SK-N-SH (cell line): Measurements from ENCODE around the gene VANGL2. TPM values are rescaled to one million over a fixed set of nuclear protein-coding genes. Genes with fewer than 3 reads are reported as not detected.

ENCODE experiments used
- CTCF ChIA-PET: fragments of 300-600, 350-600 bp; formaldehyde crosslinking; extraction: SDS; loops from one replicate; lab custom pipeline; 2021; lab: Yijun Ruan, JAX
- POLR2A ChIA-PET: fragments of 350-600 bp; sonication (Branson Sonifier 250); formaldehyde crosslinking; extraction: SDS; loops from one replicate; lab custom pipeline; 2020; ENCODE audit warnings: antibody characterized with exemption, inconsistent platforms; lab: Yijun Ruan, JAX
- DNase-seq: peaks from one replicate; pipeline ENCODE4 v3.0.0; 2012
- H2AFZ ChIP-seq: fragments of 200-600 bp; sonication (generic); 2 replicates; pipeline ENCODE4 v1.8.1; 2016; ENCODE audit warnings: antibody characterized with exemption, mild to moderate bottlenecking, low read depth
- H3F3A ChIP-seq: fragments of 200-600 bp; sonication (generic); replicated peaks from 2 replicates; pipeline ENCODE3; 2016; ENCODE audit warnings: antibody characterized with exemption, mild to moderate bottlenecking; ENCODE audit not compliant: insufficient read depth
- H3K27ac ChIP-seq, 2 experiments: fragments of 200-500 bp in 1 of 2; fragments of 200-600 bp in 1 of 2; sonication (Bioruptor generic) in 1 of 2; sonication (generic), shearing (Covaris generic) in 1 of 2; 2 replicates each; pipeline versions ENCODE4 v1.5.1 to v1.6.1; 2014 to 2016; ENCODE audit warnings: low read depth in 2 of 2, inconsistent platforms in 1 of 2, low read length in 1 of 2, mild to moderate bottlenecking in 1 of 2, mixed read lengths in 1 of 2
- H3K27me3 ChIP-seq: fragments of 200-600 bp; sonication (generic), shearing (Covaris generic); 2 replicates; pipeline ENCODE4 v1.6.1; 2016; ENCODE audit warnings: mixed run types; ENCODE audit not compliant: insufficient read depth
- H3K36me3 ChIP-seq, 2 experiments: fragments of 200-500 bp in 1 of 2; fragments of 200-600 bp in 1 of 2; sonication (Bioruptor generic) in 1 of 2; sonication (generic) in 1 of 2; replicated peaks in 1 of 2; 2 replicates each; pipeline versions ENCODE3 to v1.5.1; 2014 to 2016; ENCODE audit warnings: low read length in 1 of 2, mild to moderate bottlenecking in 1 of 2; ENCODE audit not compliant: insufficient read depth in 2 of 2, control insufficient read depth in 1 of 2
- H3K4me1 ChIP-seq, 2 experiments: fragments of 200-500 bp in 1 of 2; fragments of 200-600 bp in 1 of 2; sonication (Bioruptor generic) in 1 of 2; sonication (generic), shearing (Covaris generic) in 1 of 2; 2 replicates each; pipeline versions ENCODE4 v1.5.1 to v1.6.1; 2014 to 2016; ENCODE audit warnings: low read depth in 1 of 2, low read length in 1 of 2, mixed run types in 1 of 2; ENCODE audit not compliant: insufficient read depth in 2 of 2, control insufficient read depth in 1 of 2
- H3K4me2 ChIP-seq: fragments of 200-600 bp; sonication (generic), shearing (Covaris generic); 2 replicates; pipeline ENCODE4 v1.6.1; 2017; ENCODE audit warnings: mixed run types
- H3K4me3 ChIP-seq, 2 experiments: fragments of 200-500 bp in 1 of 2; fragments of 200-600 bp in 1 of 2; sonication (Bioruptor generic) in 1 of 2; sonication (generic), shearing (Covaris generic) in 1 of 2; 2 replicates each; pipeline versions ENCODE4 v1.5.1 to v1.8.1; 2014 to 2016; ENCODE audit warnings: low read depth in 2 of 2, inconsistent platforms in 1 of 2, low read length in 1 of 2, mild to moderate bottlenecking in 1 of 2, mixed read lengths in 1 of 2, moderate library complexity in 1 of 2
- H3K79me2 ChIP-seq: fragments of 200-600 bp; sonication (generic); 2 replicates; pipeline ENCODE4 v1.8.1; 2017; ENCODE audit warnings: mild to moderate bottlenecking; ENCODE audit not compliant: insufficient read depth
- H3K9ac ChIP-seq: fragments of 200-600 bp; sonication (generic); 2 replicates; pipeline ENCODE4 v1.6.1; 2017; ENCODE audit warnings: mixed run types
- H3K9me2 ChIP-seq: fragments of 200-600 bp; sonication (generic); 2 replicates; pipeline ENCODE4 v1.6.1; 2017; ENCODE audit warnings: mixed run types
- H3K9me3 ChIP-seq: fragments of 200-600 bp; sonication (generic); 2 replicates; pipeline ENCODE4 v1.6.1; 2017; ENCODE audit warnings: mixed run types, mild to moderate bottlenecking, moderate library complexity
- H4K20me1 ChIP-seq: fragments of 200-600 bp; sonication (generic); 2 replicates; pipeline ENCODE4 v1.6.1; 2017; ENCODE audit warnings: mild to moderate bottlenecking, mixed run types; ENCODE audit not compliant: insufficient read depth
- ELF1 ChIP-seq: IDR thresholded peaks from 2 replicates; pipeline ENCODE4 v1.4.0; 2012
- FOSL2 ChIP-seq: IDR thresholded peaks from 2 replicates; pipeline ENCODE4 v1.4.0; 2012; ENCODE audit warnings: low read depth, mild to moderate bottlenecking, moderate library complexity, borderline replicate concordance
- FOXJ3 ChIP-seq: sonication (generic); formaldehyde crosslinking; IDR thresholded peaks from 2 replicates; pipeline ENCODE4 v1.5.1; 2020; ENCODE audit warnings: mild to moderate bottlenecking, missing genetic modification reagents
- GATA2 ChIP-seq: sonication (generic); formaldehyde crosslinking; IDR thresholded peaks from 2 replicates; pipeline ENCODE4 v1.5.0; 2020; ENCODE audit warnings: mild to moderate bottlenecking, missing genetic modification reagents
- MXI1 ChIP-seq: IDR thresholded peaks from 2 replicates; pipeline ENCODE4 v1.6.1; 2012; ENCODE audit warnings: mild to moderate bottlenecking, low read depth, low read length, improper control_type of control experiment
- PBX3 ChIP-seq: IDR thresholded peaks from 2 replicates; pipeline ENCODE4; 2012
- POLR2AphosphoS5 ChIP-seq: IDR thresholded peaks from 2 replicates; pipeline ENCODE4 v1.6.1; 2012; ENCODE audit warnings: low read depth, low read length
- RAD21 ChIP-seq: IDR thresholded peaks from 2 replicates; pipeline ENCODE4 v1.6.1; 2012; ENCODE audit warnings: mild to moderate bottlenecking, low read length
- RFX5 ChIP-seq: IDR thresholded peaks from 2 replicates; pipeline ENCODE4 v1.6.1; 2012; ENCODE audit warnings: mild to moderate bottlenecking, improper control_type of control experiment, low read length
- USF2 ChIP-seq: fragments of 150-350 bp; IDR thresholded peaks from 2 replicates; pipeline ENCODE4 v1.6.1; 2017; ENCODE audit warnings: antibody characterized with exemption, low read length, low read depth, borderline replicate concordance
- YY1 ChIP-seq: IDR thresholded peaks from 2 replicates; pipeline ENCODE4 v1.4.0; 2012; ENCODE audit warnings: low read depth, mild to moderate bottlenecking
- WGBS: methylation state at CpG from one replicate; pipeline ENCODE4 v1.1.6; 2017; ENCODE audit warnings: low lambda C conversion rate; 5-methylcytosine and 5-hydroxymethylcytosine counted together
- polyA plus RNA-seq, 3 experiments: library from polyadenylated mRNA; depleted of rRNA; stranded (reverse); fragments of >200 nt; gene quantifications; 2 replicates each; pipeline ENCODE4 v1.2.3, GENCODE V29; 2012
- TF ChIP-seq, protein P1 (sequence below): IDR thresholded peaks from 2 replicates; pipeline ENCODE4 v1.4.0; 2012; ENCODE audit warnings: low read depth

VANGL2 gene
- polyA plus RNA-seq, 1 of the 3 experiments (the other 2 are of a cell fraction): 13.4 TPM

DNA sequence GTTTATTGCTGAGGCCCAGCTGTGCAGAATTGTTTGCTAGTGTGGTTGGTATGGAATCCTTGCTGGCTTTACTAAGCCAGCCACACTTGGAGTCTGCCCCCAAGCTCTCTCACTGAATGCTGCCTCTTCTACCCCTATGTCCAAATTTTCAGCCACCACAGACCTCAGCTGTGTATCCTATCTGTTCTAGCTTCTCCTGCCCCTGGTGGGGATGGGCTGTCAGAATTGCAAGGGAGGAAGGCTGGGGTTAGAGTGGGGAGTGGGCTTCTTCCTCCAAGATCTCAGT lies 29.1 kb upstream of the VANGL2 start:
- DNase-seq: no peak
- H3K9ac ChIP-seq: no peak overlapping the region
- H3K4me3 ChIP-seq: no peak overlapping the region
- CTCF ChIA-PET: interaction anchor here (1.2 to 8.4 kb wide), 5 partner anchors 9 to 286 kb away, joined by 4 to 100 read pairs (median 6); no protein-coding TSS in a partner anchor
- POLR2A ChIA-PET: no interaction called here
- H4K20me1 ChIP-seq: no peaks in the 10 kb centered on the region
- H3K4me1 ChIP-seq: peaks cover 0 to 8% of the 10 kb centered on the region in 2 experiments; a peak in 2 of 4 replicates
- no peaks in the 10 kb centered on the region for H3K27me3 ChIP-seq
- H3K4me2 ChIP-seq: no peak overlapping the region
- H3F3A ChIP-seq: no peaks in the 10 kb centered on the region
- H3K79me2 ChIP-seq: no peaks in the 10 kb centered on the region
- H3K27ac ChIP-seq: no peak overlapping the region
- H3K9me2 ChIP-seq: no peaks in the 10 kb centered on the region
- H3K36me3 ChIP-seq: no peaks in the 10 kb centered on the region
- H2AFZ ChIP-seq: no peak overlapping the region
- no peak for TF ChIP-seq GATA2 (CRISPR knock-in tag)
- TF ChIP-seq USF2: no peak
- no peaks in the 10 kb centered on the region for H3K9me3 ChIP-seq

DNA sequence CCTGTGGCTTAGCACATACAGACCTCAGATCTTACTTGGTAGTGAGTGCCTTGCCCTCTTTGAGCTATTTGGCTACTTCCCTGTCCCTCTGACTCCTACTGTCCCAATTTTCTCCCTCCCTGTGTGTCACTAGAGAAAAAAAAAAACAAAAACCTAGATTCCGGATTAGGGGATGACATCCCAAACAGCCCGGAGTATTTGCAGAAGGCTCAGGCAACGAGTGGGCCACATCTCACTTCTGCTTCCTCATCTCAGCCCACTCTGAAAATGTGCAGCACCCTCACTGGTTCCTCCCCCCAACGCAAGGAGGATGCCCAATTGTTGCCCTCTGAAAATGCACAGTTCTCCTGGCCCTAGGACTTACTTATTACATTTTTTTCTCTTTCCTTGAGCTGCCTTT lies 28.6 kb upstream of the VANGL2 start:
- DNase-seq: no peak
- Histone ChIP-seq H3K4me3 (no peak overlapping the region), H3K9me3 (no peaks in the 10 kb centered on the region), H4K20me1 (no peaks in the 10 kb centered on the region), H3K27me3 (no peaks in the 10 kb centered on the region), H2AFZ (no peak overlapping the region), H3K4me2 (no peak overlapping the region), H3K4me1 (peaks cover 0 to 9% of the 10 kb centered on the region in 2 experiments; a peak in 2 of 4 replicates), H3F3A (no peaks in the 10 kb centered on the region), H3K27ac (no peak overlapping the region), H3K36me3 (no peaks in the 10 kb centered on the region), H3K79me2 (no peaks in the 10 kb centered on the region), H3K9ac (no peak overlapping the region), H3K9me2 (no peaks in the 10 kb centered on the region)
- POLR2A ChIA-PET: no interaction called here
- TF ChIP-seq RAD21 (no peak), FOXJ3 (CRISPR knock-in tag) (no peak), FOSL2 (no peak), PBX3 (no peak), ELF1 (no peak), RFX5 (no peak), POLR2AphosphoS5 (no peak), YY1 (no peak), MXI1 (no peak)
- TF ChIP-seq, protein P1, sequence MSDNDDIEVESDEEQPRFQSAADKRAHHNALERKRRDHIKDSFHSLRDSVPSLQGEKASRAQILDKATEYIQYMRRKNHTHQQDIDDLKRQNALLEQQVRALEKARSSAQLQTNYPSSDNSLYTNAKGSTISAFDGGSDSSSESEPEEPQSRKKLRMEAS: no peak
- 60% methylated on average over 4 of the region's 4 CpGs for WGBS
- CTCF ChIA-PET: interaction anchor here (1.2 to 8.4 kb wide), 8 partner anchors 10 to 286 kb away, joined by 3 to 100 read pairs (median 6); no protein-coding TSS in a partner anchor
